HG03558 (cell line): ENCODE measurements around the gene HSPBAP1.
"Not testable (repeated sequence)": the region's sequence is repeated elsewhere in the genome, so short reads cannot be mapped to it uniquely, and the experiment has no call there.

ENCODE experiments used
- ATAC-seq: cut with Tn5 transposase; IDR thresholded peaks from one replicate; pipeline ENCODE4 v1.9.1; 2021; ENCODE audit warnings: moderate number of reproducible peaks; ENCODE audit not compliant: unreplicated experiment; ENCODE audit errors: extremely low read depth

HSPBAP1 gene

DNA sequence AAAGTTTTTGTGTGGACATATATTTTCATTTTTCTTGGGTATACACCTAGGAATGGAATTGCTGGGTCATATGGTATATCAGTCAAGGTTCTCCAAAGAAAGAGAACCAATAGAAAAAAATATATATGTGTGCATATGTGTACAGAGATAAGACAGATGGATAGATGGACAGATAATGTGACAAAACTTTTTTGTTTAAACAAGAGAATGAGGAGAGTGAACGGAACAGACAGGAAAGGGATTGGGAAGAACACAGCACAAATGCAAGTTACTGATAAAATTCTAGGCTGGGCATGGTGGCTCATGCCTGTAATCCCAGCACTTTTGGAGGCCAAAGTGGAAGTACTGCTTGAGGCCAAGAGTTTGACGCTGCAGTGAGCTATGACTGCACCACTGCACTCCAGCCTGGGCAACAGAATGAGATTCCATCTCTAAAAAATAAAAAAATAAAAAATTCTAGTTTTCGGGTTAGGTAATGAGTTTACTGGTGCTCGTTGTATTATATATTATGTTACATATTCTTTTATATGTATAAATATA, 50.0 kb downstream of the HSPBAP1 start:
- ATAC-seq, result no peak

GRCh38 chr3:122742234-122742633, 51.4 kb downstream of the HSPBAP1 start:
- no peak for ATAC-seq

GRCh38 chr3:122739172-122739571, 54.5 kb downstream of the HSPBAP1 start:
- no peak for ATAC-seq

- not testable (repeated sequence) for ATAC-seq
Measured at GRCh38 chr3:122732682-122733525, 60.7 kb downstream of the HSPBAP1 start.

GRCh38 chr3:122730240-122730639, 63.4 kb downstream of the HSPBAP1 start:
- ATAC-seq, result no peak

- no peak for ATAC-seq
Measured at GRCh38 chr3:122728756-122729514, 64.7 kb downstream of the HSPBAP1 start.

DNA sequence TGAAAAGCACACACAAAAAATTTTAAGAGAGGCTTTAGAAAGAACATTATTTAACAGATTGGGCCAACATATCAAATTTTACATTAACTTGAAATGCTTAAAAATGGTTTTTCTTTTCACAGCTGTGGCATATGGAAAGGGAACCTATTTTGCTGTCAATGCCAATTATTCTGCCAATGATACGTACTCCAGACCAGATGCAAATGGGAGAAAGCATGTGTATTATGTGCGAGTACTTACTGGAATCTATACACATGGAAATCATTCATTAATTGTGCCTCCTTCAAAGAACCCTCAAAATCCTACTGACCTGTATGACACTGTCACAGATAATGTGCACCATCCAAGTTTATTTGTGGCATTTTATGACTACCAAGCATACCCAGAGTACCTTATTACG, 65.4 kb downstream of the HSPBAP1 start:
- ATAC-seq, result no peak

DNA sequence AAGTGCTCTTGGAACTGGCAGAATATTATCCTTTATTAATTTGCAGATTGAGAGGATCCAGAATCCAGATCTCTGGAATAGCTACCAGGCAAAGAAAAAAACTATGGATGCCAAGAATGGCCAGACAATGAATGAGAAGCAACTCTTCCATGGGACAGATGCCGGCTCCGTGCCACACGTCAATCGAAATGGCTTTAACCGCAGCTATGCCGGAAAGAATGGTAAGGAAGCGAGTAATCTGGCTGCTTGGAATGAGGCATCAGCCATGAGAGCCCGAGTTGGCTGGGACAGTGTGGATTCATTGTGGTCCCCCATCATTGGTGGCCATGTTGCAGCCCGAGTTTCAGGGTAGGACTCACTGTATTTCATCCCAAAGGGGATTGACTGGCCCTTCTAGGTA, 65.9 kb downstream of the HSPBAP1 start:
- ATAC-seq, result no peak

DNA sequence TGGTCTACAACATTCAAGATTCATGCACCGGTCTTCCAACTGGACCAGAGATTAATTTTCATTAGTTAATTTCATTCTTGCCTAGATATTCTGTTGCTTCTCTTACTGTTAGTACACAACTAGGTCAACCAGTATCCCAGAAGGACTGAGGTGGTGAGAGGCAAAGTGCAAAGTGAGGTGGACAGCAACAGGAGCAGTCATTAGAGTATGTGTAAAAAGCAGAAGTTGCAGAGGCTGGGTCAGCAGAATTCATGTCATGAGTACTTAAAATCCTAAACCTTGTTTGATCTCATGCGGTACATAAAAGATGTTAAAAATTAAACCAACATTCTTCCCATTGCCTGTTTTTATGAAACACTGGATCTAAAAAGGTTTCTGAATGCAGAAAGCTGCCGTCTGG, 66.3 kb downstream of the HSPBAP1 start:
- ATAC-seq, result no peak

DNA sequence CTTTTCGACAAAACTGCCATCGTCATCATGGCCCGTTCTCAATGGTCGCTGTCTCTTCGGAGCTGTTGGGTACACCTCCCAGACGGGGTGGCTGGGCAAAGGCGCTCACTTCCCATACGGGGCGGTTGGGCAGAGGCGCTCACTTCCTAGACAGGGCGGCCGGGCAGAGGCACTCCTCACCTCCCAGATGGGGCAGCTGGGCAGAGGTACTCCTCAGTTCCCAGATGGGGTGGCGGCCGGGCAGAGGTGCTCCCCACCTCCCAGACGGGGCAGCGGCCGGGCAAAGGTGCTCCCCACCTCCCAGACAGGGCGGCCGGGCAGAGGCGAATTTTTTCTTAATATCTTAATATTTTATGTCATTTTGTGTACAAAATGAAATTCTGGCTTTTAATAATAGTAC, 68.5 kb downstream of the HSPBAP1 start:
- ATAC-seq, result no peak

DNA sequence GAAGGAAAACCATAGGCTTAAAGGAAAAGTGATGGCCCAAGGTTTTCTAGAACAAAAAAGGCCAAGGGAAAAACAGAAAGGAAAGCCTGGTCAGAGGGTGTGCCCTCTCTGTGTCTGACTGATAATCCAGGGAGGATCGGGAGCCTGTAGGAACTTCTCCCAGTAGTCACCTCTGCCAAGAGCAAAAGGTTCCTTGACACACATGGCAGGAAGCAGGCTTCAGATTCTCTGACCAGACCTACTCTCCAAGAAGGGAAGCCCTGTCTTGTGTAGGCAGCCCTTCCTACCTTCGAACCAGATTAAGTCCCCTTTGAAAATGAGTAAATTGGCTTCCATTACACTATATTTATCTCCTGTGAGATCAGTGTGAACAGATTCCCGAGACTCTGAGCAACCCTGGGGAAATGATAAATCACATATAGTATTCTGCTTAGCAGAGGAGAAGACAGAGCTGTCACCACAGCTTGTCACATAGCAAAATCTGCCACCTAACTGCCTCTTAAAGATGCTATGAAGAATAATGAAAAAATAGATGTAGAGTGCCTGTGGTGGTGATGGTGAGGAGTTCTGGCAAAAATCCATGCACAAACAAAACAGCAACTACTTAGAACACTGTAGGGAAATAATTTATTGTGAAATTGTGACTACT, 74.2 kb downstream of the HSPBAP1 start:
- no peak for ATAC-seq

GRCh38 chr3:122716667-122717066, 77.0 kb downstream of the HSPBAP1 start:
- ATAC-seq, result no peak

GRCh38 chr3:122714273-122714672, 79.4 kb downstream of the HSPBAP1 start:
- no peak for ATAC-seq

GRCh38 chr3:122710616-122711251, 82.9 kb downstream of the HSPBAP1 start:
- not testable (repeated sequence) for ATAC-seq

DNA sequence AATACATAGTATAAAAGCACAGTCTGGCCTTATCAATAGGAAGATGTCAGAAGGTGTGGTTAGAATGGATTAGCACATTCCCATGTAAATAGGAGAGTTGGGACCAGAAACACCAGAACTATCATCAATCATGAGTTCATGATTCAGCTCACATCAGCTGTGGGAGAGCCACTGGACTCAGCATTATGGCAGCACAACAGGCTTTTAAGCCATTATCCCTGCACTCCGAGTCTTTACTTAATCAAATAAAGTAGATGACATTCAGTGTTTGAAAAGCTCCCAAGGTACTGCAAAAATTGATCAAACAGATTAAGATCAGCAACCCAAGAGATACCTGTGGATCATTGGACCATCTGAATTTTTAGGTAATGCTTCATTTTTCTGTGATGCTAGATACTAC, 88.3 kb downstream of the HSPBAP1 start:
- no peak for ATAC-seq

GRCh38 chr3:122700193-122700592, 93.4 kb downstream of the HSPBAP1 start:
- no peak for ATAC-seq

DNA sequence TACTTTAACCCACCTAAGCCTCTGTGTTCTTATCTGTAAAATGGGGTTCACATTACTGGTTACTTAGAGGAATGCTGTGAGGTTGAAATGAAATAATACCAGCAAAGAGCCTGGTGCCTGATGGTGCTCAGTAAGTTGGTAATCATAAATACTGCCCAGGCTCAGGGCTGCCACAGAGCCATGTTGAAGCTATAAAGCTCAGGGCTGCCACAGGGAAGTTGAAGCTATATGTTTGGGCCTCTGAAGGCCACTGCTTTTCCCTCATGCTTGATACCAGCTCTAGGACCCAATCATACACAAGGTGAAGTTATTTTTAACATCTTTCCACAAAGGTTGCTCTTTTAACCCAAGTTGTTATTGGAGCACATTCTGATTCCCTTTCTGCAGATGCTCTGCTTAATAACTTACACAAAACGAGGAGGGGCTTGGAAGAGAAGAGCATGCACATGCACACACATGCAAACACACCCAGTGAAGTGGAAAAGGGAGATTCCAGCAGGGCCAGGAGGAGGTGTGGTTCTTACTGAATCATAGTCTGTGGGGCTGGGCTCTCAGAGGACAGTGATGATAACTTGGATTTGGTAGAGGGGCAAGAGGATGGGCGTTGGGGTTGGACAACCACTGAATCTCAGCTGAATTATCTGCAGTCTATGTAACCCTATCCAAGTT, 95.5 kb downstream of the HSPBAP1 start:
- ATAC-seq, result peak; percentile 58

DNA sequence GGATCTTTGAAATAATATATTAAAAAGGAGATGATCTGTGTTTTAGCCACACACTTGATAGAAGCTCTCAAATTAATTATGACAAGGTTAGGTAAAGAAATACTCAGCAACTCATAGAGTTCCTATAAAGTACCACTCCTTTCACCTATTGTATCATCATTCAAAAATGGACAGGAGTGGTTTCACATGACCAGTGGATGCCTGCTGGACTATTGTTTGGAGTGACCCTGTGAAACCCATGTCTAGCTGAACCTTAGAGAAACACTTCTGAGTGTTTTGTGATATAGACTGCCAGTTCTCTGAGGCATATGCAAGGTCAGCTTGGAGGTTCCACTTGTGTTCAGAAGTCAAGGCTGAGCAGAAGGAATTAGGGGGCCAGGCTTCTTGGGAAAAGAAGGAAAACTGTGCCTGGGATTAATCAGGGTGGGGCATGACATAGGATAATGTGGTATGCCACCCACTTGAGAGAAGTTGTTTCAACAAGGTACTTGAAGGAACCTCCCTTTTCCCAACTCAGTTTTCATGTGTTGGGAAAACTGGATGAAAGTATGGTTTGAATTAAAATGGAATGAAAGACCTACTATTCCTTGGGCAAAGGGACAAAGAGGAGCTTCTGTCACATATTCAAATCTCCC, 97.6 kb downstream of the HSPBAP1 start:
- no peak for ATAC-seq

DNA sequence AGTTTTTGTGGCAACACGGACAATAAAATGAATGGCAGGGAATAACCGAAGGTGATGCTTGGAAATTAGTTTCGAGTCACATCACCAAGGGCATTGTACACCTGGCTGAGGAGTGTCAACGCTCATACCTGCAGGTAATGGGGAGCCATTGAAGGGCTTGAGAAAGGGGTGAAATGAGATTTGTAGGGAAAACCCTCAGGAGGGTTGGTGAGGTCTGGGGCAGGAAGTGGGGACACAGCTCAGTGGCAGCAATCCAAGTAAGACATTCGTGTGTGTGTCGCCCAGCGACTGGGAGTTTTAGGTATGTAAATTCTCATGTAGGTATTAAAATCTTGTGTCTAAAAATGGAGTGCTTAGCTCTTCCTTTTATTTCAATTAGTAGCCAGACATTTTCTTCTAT, 98.7 kb downstream of the HSPBAP1 start:
- ATAC-seq, result no peak
